ENCODE results near the gene HM13. TPM values are rescaled to one million over a fixed set of nuclear protein-coding genes. Genes with fewer than 3 reads are reported as not detected.
A peak's percentile ranks its signal among the peaks of the same experiment; 100 is the strongest.

HM13 gene
- total and polyA plus RNA-seq, 9 of the 15 experiments (the other 6 are each of a cell fraction or from before 2014, with no cell fraction given), result 7.7 to 136 (median 74.5) TPM

GRCh38 chr20:31547017-31547675 lies 32.9 kb downstream of the HM13 start (continued):
- TF ChIP-seq FOXJ2 (tag; IDR thresholded peaks at IDR 0.05), result no peak
- no peak for TF ChIP-seq CHD1 (IDR thresholded peaks at IDR 0.05; ENCODE audit: low read length)
- no peak for TF ChIP-seq ZNF121 (CRISPR knock-in tag; conservative IDR thresholded peaks at IDR 0.05)
- TF ChIP-seq CTBP1 (IDR thresholded peaks at IDR 0.05; ENCODE audit: borderline replicate concordance), result no peak
- no peak for TF ChIP-seq ZFP1 (CRISPR knock-in tag; IDR thresholded peaks at IDR 0.05)
- TF ChIP-seq KLF1 (tag; IDR thresholded peaks at IDR 0.05), result no peak
- TF ChIP-seq ZNF134 (CRISPR knock-in tag; conservative IDR thresholded peaks at IDR 0.05), result peak; percentile 85
- TF ChIP-seq, protein P1, sequence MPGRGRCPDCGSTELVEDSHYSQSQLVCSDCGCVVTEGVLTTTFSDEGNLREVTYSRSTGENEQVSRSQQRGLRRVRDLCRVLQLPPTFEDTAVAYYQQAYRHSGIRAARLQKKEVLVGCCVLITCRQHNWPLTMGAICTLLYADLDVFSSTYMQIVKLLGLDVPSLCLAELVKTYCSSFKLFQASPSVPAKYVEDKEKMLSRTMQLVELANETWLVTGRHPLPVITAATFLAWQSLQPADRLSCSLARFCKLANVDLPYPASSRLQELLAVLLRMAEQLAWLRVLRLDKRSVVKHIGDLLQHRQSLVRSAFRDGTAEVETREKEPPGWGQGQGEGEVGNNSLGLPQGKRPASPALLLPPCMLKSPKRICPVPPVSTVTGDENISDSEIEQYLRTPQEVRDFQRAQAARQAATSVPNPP (IDR thresholded peaks at IDR 0.05; ENCODE audit: borderline replicate concordance, insufficient read depth, insufficient read length), result no peak
- TF ChIP-seq EWSR1 (IDR thresholded peaks at IDR 0.05; ENCODE audit: borderline replicate concordance, low read depth, partially characterized antibody), result no peak
- TF ChIP-seq TRIM24 (IDR thresholded peaks at IDR 0.05), result no peak
- peak; percentile 62 for TF ChIP-seq TBP (optimal IDR thresholded peaks at IDR 0.05; ENCODE audit: low read depth, low read length)
- TF ChIP-seq KLF10 (CRISPR knock-in tag; IDR thresholded peaks at IDR 0.05), result no peak
- TF ChIP-seq ZBTB8A (IDR thresholded peaks at IDR 0.05; ENCODE audit: partially characterized antibody), result no peak
- peak; percentile 24; the same call in 1 of the 2 replicates for TF ChIP-seq CXXC5 (CRISPR knock-in tag; IDR thresholded peaks at IDR 0.05)
- TF ChIP-seq RAD51 (IDR thresholded peaks at IDR 0.05; ENCODE audit: borderline replicate concordance, low read depth), result no peak
- TF ChIP-seq IRF2 (CRISPR knock-in tag; IDR thresholded peaks at IDR 0.05), result no peak
- TF ChIP-seq NCOA2 (IDR thresholded peaks at IDR 0.05; ENCODE audit: partially characterized antibody in 2 of 2), result no peak
- peak; percentile 46 for TF ChIP-seq SAP30 (IDR thresholded peaks at IDR 0.05; ENCODE audit: borderline replicate concordance, insufficient read depth, low read depth, low read length, poor library complexity, severe bottlenecking)
- no peak for TF ChIP-seq TSHZ1 (CRISPR knock-in tag; IDR thresholded peaks at IDR 0.05)
- no peak for TF ChIP-seq HNRNPH1 (optimal IDR thresholded peaks at IDR 0.05; ENCODE audit: low read depth, low read length)
- no peak for TF ChIP-seq DNMT1 (IDR thresholded peaks at IDR 0.05)
